ENCODE measurements around the gene ANKRD27.

Gene ANKRD27

DNA sequence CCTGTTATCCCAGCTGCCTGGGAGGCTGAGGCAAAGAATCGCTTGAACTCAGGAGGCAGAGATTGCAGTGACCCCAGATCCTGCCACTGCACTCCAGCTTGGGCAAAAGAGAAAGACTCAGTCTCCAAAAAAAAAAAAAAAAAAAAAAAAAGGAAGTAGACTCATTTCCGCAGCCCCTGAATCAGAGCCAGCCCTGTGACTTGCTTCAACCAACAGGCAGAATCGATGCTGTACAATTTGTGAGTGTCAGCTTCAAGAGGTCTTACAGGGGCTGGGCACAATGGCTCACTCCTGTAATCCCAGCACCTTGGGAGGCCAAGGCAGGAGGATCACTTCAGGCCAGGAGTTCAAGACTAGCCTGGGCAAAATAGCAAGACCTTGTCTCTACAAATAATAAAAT is 12.8 kb downstream of the ANKRD27 start (continued):
- TF ChIP-seq, protein P1, sequence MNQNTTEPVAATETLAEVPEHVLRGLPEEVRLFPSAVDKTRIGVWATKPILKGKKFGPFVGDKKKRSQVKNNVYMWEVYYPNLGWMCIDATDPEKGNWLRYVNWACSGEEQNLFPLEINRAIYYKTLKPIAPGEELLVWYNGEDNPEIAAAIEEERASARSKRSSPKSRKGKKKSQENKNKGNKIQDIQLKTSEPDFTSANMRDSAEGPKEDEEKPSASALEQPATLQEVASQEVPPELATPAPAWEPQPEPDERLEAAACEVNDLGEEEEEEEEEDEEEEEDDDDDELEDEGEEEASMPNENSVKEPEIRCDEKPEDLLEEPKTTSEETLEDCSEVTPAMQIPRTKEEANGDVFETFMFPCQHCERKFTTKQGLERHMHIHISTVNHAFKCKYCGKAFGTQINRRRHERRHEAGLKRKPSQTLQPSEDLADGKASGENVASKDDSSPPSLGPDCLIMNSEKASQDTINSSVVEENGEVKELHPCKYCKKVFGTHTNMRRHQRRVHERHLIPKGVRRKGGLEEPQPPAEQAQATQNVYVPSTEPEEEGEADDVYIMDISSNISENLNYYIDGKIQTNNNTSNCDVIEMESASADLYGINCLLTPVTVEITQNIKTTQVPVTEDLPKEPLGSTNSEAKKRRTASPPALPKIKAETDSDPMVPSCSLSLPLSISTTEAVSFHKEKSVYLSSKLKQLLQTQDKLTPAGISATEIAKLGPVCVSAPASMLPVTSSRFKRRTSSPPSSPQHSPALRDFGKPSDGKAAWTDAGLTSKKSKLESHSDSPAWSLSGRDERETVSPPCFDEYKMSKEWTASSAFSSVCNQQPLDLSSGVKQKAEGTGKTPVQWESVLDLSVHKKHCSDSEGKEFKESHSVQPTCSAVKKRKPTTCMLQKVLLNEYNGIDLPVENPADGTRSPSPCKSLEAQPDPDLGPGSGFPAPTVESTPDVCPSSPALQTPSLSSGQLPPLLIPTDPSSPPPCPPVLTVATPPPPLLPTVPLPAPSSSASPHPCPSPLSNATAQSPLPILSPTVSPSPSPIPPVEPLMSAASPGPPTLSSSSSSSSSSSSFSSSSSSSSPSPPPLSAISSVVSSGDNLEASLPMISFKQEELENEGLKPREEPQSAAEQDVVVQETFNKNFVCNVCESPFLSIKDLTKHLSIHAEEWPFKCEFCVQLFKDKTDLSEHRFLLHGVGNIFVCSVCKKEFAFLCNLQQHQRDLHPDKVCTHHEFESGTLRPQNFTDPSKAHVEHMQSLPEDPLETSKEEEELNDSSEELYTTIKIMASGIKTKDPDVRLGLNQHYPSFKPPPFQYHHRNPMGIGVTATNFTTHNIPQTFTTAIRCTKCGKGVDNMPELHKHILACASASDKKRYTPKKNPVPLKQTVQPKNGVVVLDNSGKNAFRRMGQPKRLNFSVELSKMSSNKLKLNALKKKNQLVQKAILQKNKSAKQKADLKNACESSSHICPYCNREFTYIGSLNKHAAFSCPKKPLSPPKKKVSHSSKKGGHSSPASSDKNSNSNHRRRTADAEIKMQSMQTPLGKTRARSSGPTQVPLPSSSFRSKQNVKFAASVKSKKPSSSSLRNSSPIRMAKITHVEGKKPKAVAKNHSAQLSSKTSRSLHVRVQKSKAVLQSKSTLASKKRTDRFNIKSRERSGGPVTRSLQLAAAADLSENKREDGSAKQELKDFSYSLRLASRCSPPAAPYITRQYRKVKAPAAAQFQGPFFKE (tag by site-specific recombination; IDR thresholded peaks at IDR 0.05; ENCODE audit: borderline replicate concordance) = no peak
- no peak for TF ChIP-seq ZNF350 (tag by site-specific recombination; IDR thresholded peaks at IDR 0.05)
- no peak for TF ChIP-seq TRIM28 (IDR thresholded peaks at IDR 0.05; ENCODE audit: borderline replicate concordance, low read length)
- no peak for TF ChIP-seq ZFP37 (tag by site-specific recombination; IDR thresholded peaks at IDR 0.05)
- TF ChIP-seq, protein P2, sequence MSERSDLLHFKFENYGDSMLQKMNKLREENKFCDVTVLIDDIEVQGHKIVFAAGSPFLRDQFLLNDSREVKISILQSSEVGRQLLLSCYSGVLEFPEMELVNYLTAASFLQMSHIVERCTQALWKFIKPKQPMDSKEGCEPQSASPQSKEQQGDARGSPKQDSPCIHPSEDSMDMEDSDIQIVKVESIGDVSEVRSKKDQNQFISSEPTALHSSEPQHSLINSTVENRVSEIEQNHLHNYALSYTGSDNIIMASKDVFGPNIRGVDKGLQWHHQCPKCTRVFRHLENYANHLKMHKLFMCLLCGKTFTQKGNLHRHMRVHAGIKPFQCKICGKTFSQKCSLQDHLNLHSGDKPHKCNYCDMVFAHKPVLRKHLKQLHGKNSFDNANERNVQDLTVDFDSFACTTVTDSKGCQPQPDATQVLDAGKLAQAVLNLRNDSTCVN (tag by site-specific recombination; optimal IDR thresholded peaks at IDR 0.05) = no peak
- TF ChIP-seq KLF1 (tag by site-specific recombination; IDR thresholded peaks at IDR 0.05) = no peak
- no peak for TF ChIP-seq ZNF501 (tag by site-specific recombination; IDR thresholded peaks at IDR 0.05)

DNA sequence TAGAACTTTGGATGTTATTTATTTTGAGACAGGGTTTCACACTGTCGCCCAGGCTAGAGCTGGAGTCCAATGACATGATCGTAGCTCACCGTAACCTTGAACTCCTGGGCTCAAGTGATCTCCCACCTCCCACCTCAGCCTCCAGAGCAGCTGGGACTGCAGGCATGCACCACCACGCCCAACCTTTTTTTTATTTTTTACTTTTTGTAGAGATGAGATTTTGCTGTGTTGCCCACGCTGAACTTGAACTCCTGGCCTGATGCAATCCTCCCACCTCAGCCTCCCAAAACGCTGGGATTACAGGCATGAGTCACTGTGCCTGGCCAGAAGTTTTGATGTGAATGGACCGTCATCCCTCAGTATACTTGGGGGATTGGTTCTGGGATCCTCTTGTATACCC is 13.7 kb downstream of the ANKRD27 start:
- H3K4me1 ChIP-seq (ENCODE audit: control insufficient read depth, insufficient read depth, low read length) = no peaks in the 10 kb centered on the region
- ChIA-PET CTCF (no interaction called here), POLR2A (no interaction called here)

More for the DNA sequence above, 13.7 kb downstream of the ANKRD27 start:
- peaks cover 11 to 64% of the 10 kb centered on the region in 2 experiments for H3K36me3 ChIP-seq (ENCODE audit: control insufficient read depth in 2 of 2, insufficient read depth in 1 of 2, low read length in 2 of 2)
- TF ChIP-seq, protein P3, sequence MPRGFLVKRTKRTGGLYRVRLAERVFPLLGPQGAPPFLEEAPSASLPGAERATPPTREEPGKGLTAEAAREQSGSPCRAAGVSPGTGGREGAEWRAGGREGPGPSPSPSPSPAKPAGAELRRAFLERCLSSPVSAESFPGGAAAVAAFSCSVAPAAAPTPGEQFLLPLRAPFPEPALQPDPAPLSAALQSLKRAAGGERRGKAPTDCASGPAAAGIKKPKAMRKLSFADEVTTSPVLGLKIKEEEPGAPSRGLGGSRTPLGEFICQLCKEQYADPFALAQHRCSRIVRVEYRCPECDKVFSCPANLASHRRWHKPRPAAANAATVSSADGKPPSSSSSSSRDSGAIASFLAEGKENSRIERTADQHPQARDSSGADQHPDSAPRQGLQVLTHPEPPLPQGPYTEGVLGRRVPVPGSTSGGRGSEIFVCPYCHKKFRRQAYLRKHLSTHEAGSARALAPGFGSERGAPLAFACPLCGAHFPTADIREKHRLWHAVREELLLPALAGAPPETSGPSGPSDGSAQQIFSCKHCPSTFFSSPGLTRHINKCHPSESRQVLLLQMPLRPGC (tag by site-specific recombination; IDR thresholded peaks at IDR 0.05) = no peak
- TF ChIP-seq YY1 (tag by site-specific recombination; IDR thresholded peaks at IDR 0.05) = no peak
- TF ChIP-seq, protein P4, sequence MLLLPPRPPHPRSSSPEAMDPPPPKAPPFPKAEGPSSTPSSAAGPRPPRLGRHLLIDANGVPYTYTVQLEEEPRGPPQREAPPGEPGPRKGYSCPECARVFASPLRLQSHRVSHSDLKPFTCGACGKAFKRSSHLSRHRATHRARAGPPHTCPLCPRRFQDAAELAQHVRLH (tag by site-specific recombination; IDR thresholded peaks at IDR 0.05) = no peak
- no peak for TF ChIP-seq RBAK (tag by site-specific recombination; IDR thresholded peaks at IDR 0.05)
- no peak for TF ChIP-seq ZNF174 (tag by site-specific recombination; IDR thresholded peaks at IDR 0.05)
- no peak for TF ChIP-seq ZNF830 (tag by site-specific recombination; IDR thresholded peaks at IDR 0.05; ENCODE audit: low read depth)
- TF ChIP-seq TRIM28 (IDR thresholded peaks at IDR 0.05; ENCODE audit: borderline replicate concordance, low read length) = no peak
- TF ChIP-seq KLF10 (tag by site-specific recombination; IDR thresholded peaks at IDR 0.05) = no peak
- TF ChIP-seq EGR2 (tag by site-specific recombination; IDR thresholded peaks at IDR 0.05; ENCODE audit: low read depth) = peak; percentile 95
- TF ChIP-seq, protein P5, sequence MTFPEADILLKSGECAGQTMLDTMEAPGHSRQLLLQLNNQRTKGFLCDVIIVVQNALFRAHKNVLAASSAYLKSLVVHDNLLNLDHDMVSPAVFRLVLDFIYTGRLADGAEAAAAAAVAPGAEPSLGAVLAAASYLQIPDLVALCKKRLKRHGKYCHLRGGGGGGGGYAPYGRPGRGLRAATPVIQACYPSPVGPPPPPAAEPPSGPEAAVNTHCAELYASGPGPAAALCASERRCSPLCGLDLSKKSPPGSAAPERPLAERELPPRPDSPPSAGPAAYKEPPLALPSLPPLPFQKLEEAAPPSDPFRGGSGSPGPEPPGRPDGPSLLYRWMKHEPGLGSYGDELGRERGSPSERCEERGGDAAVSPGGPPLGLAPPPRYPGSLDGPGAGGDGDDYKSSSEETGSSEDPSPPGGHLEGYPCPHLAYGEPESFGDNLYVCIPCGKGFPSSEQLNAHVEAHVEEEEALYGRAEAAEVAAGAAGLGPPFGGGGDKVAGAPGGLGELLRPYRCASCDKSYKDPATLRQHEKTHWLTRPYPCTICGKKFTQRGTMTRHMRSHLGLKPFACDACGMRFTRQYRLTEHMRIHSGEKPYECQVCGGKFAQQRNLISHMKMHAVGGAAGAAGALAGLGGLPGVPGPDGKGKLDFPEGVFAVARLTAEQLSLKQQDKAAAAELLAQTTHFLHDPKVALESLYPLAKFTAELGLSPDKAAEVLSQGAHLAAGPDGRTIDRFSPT (tag by site-specific recombination; IDR thresholded peaks at IDR 0.05) = no peak
- TF ChIP-seq ZNF473 (tag by site-specific recombination; IDR thresholded peaks at IDR 0.05) = no peak
- TF ChIP-seq ZBTB48 (tag by site-specific recombination; IDR thresholded peaks at IDR 0.05) = no peak
- TF ChIP-seq ZFHX2 (tag by site-specific recombination; conservative IDR thresholded peaks at IDR 0.05) = peak; percentile 91
- TF ChIP-seq ZNF23 (tag by site-specific recombination; IDR thresholded peaks at IDR 0.05; ENCODE audit: borderline replicate concordance) = no peak
- TF ChIP-seq, protein P6, sequence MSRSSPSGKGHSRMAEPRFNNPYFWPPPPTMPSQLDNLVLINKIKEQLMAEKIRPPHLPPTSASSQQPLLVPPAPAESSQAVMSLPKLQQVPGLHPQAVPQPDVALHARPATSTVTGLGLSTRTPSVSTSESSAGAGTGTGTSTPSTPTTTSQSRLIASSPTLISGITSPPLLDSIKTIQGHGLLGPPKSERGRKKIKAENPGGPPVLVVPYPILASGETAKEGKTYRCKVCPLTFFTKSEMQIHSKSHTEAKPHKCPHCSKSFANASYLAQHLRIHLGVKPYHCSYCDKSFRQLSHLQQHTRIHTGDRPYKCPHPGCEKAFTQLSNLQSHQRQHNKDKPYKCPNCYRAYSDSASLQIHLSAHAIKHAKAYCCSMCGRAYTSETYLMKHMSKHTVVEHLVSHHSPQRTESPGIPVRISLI (tag by site-specific recombination; IDR thresholded peaks at IDR 0.05) = 0 out of 2 replicates have a peak, but pooled peaks have one; percentile 10
- no peaks in the 10 kb centered on the region for H3K9me3 ChIP-seq (ENCODE audit: control insufficient read depth, insufficient read depth, low read depth, low read length)
- peak overlapping the region; percentile 28; the same call in 1 of the 2 replicates for H3K27ac ChIP-seq (ENCODE audit: extremely low read depth, low read depth, low read length)
- H3K4me3 ChIP-seq (ENCODE audit: low read depth, low read length) = no peak overlapping the region

Data from HEK293 (cell line).